Stimulated activated CD4-positive, alpha-beta T cell treated with anti-CD3 and anti-CD28 coated beads, TNF-alpha, amount 100 ng/mL, for 24 hours (primary cell): Measurements from ENCODE around the gene PXMP4.

Source experiments
- DNase-seq, 3 experiments: peaks; one replicate each; pipeline ENCODE4 v3.0.0-alpha.2; 2020; ENCODE audit warnings: low read depth in 3 of 3

The PXMP4 gene

DNA sequence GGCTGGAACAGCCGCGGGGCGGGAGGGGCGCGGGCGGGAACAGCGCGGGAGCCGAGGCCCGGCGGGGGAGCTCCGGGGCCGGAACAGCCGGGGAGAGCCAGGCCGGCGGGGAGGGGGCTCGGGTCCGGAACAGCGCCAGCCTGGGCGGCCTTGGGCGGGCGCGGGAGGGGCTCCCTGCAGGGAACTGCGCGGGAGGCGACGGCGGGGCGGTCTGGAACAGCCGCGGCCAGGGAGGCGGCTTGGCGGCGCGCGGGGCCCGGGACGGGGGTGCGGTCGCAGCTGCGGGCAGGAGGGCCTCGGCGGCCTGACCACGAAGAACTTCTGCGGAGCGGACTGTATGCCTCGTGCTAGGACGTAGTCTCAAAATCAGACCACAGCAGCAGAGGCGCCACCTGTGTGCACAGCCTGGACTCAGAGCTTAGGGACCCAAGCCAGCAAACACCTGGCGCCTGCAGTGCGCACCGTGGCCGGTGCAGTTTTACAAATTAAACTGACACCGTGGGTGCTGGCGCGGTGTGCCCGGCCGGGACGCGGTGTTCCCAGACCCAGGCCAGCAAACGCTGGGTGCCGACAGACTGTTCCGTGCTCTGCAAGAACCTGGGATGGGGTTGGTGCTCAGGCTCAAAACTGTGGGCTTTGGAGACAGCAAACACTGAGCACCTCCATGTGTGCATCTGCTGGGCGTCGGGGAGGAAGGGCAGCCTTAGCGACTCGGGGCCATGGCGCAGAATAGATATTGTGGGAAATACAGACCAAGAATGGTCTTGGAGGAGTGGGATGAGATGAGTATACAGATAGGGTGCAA, 12.3 kb upstream of the PXMP4 start:
- peak; percentile 50 to 80 (median 64) for DNase-seq

GRCh38 chr20:33731693-33732165, 11.6 kb upstream of the PXMP4 start, which contains the start of gene ZNF341:
ZNF341 (plus strand) TSS chr20:33731996; CDS start chr20:33732022, 26 bp downstream.
- DNase-seq = peak; percentile 80 to 89 (median 81)

GRCh38 chr20:33730946-33731692, 11.0 kb upstream of the PXMP4 start:
- DNase-seq = no peak

GRCh38 chr20:33729101-33729500, 9.0 kb upstream of the PXMP4 start:
- no peak for DNase-seq

GRCh38 chr20:33728463-33728862, 8.4 kb upstream of the PXMP4 start:
- no peak for DNase-seq

GRCh38 chr20:33727806-33728205, 7.7 kb upstream of the PXMP4 start:
- DNase-seq = no peak

DNA sequence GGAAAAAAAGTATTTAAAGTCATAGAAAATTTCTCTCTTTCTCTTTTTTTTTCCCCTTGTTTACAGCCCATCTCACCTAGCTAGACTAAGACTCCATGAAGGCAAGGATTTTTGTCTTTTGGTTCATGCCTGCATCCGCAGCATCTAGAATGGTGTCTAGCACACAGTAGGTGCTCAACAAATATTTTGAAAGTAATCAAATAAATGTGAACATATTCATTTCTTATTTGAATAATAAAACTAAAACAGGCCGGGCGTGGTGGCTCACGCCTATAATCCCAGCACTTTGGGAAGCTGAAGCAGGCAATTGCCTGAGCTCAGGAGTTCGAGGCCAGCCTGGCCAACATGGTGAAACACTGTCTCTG, 7.0 kb upstream of the PXMP4 start:
- DNase-seq = no peak

GRCh38 chr20:33725607-33726264, 5.6 kb upstream of the PXMP4 start:
- DNase-seq = no peak

GRCh38 chr20:33724439-33725094, 4.5 kb upstream of the PXMP4 start:
- DNase-seq = no peak

DNA sequence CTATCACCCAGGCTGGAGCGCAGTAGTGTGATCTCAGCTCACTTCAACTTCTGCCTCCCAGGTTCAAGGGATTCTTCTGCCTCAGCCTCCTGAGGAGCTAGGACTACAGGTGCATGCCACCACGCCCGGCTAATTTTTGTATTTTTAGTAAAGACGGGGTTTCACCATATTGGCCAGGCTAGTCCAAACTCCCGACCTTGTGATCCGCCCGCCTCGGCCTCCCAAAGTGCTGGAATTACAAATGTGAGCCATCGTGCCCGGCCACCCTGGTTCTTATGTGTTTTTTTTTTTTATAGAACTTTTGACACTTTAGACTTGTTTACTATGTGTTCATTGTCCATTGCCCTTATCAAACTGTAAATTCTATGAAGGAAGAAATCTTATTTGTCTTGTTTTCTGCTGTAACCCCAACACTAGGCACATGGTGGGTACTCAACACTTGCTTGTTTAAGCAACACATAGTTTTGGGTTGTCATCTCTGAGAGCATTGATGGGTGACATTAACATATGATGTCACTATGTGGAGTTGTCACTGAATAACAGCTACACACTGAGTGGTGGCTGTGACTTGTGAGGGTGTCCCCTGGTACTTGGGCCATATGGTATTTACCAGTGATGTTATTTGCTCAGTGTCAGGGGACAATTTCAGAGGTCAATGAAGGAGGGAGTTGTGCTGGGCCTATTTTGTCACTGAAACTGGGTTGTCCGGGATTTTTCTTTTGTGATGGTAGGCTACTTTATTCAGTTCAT, 1.5 kb upstream of the PXMP4 start:
- DNase-seq = no peak

GRCh38 chr20:33719277-33719988, 677 bp downstream of the PXMP4 start:
- peak in 1 of 3 experiments; percentile 4 for DNase-seq

GRCh38 chr20:33716498-33716897, 3.6 kb downstream of the PXMP4 start:
- DNase-seq = no peak

DNA sequence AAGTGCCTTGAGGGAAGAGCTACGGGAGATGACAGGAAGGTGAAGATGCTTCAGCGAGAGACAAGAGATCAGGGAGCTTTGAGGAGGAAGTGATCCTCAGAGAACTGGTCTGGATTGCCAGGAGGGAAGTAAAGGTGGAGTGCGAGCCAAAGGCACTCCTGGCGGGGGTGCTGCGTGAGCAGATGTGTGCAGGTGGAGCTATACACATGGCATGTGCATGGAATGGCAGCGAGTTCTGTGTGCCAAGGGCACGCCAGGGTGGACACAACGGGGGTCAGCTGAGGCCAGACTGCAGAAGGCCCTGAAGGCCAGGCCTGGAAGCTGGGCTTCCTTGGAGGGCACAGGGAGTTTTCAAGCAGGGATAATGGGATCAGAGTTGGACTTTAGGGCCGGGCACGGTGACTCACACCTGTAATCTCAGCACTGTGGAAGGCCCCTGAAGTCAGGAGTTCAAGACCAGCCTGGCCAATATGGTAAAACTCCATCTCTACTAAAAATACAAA, 6.2 kb downstream of the PXMP4 start:
- no peak for DNase-seq

GRCh38 chr20:33711446-33711738, 8.7 kb downstream of the PXMP4 start:
- DNase-seq = no peak

DNA sequence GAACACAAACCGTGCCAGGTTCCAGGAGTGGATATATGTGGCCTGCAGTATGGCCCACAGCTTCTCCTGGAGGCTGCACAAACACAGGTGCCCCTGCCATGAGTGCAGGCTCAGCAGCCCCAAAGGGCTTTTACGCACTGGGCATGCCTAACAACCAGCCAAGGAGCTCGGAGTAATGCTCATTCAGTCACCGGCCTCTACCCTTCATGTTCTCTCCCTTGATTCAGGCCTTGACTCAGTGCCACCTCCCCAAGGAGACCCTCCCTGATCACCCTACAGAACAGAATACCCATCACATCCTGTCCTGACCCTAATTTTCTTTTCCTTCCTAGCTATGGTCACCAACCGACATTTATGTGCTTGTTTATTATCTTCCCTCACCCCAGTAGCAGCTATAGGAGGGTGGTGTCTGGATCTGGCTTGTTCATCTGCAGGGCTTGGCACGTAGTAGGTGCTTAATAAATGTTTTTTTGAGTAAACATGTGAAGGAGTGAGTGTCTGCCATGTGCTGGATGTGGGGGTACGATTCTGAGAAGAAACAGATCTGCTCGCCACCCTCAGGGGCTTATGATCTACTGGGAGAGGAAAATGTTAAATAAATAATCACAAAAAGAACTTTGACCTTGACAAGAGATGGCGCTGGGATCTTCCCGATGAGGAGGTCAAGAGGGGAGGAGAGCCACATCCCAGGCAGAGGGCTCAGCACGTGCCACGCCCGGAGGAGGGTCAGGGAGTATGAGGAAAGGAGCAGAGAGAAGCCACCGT, 9.2 kb downstream of the PXMP4 start:
- DNase-seq = no peak

GRCh38 chr20:33709905-33710541, 10.1 kb downstream of the PXMP4 start:
- DNase-seq = no peak

GRCh38 chr20:33709398-33709797, 10.7 kb downstream of the PXMP4 start:
- DNase-seq = no peak

DNA sequence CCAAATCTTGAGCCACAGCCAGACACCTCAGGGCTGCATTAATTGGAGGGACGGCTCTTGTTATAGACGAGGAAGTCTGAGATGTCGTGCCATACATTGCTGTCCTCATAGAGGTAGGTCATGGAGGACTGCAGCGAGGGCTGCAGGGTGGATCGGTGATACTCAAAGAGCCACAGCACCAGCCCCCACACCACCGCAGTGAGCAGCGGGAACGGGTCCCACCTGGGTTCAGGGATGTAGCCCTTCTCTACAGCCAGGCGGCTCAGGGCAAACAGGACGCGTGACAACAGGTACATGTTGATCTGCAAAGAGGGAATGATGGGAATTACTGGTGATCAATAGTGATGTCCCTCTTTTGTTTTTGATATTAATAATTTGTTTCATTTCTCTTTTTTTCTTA, 12.4 kb downstream of the PXMP4 start:
- DNase-seq = no peak

DNA sequence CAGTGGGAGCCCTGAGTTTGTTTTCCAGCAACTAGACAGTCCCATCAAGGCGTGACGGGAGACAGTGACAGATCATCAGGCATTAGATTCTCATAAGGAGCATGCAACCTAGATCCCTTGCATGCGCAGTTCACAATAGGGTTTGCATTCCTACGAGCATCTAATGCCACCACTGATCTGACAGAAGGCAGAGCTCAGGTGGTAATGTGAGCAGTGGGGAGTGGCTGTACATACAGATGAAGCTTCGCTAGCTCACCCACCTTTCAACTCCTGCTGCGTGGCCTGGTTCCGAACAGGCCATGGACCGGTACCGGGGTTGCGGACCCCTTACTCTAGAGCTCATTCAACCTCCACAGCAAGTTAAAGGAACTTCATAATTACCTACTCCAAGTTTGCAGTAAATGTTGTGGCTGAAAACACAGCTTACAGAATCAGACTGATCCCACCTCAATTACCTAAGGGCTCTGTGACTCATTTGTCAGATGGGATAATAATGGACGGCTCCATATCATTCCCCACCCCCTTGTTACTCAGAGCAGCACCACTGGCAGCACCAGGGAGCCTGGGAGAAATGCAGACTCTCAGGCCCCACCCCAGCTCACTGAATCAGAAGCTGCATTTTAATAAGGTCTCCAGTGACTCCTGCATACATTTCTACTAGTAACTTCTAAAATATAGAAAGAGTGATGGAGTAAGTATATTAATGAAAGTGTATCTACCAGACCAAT, 15.7 kb downstream of the PXMP4 start:
- no peak for DNase-seq
